GM21423 (cell line): Measurements from ENCODE around the gene ZNF420.
A peak's percentile ranks its signal among the peaks of the same experiment; 100 is the strongest.

Source experiments
- ATAC-seq: cut with Tn5 transposase; IDR thresholded peaks from one replicate; pipeline ENCODE4 v1.9.1; 2021; ENCODE audit warnings: mild to moderate bottlenecking, moderate library complexity; ENCODE audit not compliant: unreplicated experiment

ZNF420 gene

DNA sequence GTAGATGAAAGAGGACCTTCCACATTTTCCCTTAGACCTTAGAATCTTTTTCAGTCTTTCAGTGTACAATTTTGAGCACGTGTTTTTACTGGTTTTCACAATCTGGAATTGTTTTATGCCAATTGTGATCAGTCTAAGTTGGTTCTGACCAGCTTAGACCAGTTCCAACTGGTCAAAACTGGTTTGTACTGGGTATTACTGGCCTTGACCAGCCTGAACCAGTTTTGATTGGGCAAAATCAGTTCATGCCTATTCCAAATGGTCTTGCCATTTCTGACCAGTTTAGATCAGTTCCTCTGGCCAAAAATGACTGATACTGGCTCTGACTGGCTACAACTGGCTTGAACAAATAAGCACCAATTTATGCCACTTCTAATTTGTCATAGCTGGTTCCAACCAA, 57.9 kb downstream of the ZNF420 start:
- ATAC-seq: no peak

DNA sequence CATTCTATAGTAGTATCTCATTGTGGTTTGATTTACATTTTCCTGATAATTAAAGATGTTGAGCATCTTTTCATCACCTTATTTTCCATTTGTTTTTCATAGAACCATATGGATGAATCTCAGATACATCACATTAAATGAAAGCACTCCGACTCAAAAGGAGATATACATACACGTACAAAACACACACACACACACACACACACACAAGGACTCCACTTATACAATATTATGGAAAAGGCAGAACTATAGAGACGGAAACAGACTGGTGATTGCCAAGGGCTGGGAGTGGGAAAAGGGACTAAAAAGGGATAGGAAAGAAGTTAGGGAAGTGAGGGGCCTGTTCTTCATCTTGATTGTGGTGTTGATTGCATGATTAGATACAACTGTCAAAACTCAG, 70.0 kb downstream of the ZNF420 start:
- ATAC-seq: no peak

DNA sequence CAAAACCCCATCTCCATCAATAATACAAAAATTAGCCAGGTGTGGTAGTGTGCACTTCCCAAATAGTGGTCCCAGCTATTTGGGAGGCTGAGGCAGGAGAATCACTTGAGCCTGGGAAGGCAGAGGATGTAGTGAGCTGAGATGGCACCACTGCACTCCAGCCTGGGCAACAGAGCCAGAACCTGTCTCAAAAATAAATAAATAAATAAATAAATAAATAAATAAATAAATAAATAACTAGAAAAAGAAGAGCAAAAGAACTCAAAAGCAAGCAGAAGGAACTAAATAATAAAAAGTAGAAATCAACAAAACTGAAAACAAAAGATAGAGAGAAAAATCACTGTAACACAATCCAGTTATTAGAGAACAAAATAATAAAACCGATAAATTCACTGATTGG, 81.9 kb downstream of the ZNF420 start:
- ATAC-seq: no peak

DNA sequence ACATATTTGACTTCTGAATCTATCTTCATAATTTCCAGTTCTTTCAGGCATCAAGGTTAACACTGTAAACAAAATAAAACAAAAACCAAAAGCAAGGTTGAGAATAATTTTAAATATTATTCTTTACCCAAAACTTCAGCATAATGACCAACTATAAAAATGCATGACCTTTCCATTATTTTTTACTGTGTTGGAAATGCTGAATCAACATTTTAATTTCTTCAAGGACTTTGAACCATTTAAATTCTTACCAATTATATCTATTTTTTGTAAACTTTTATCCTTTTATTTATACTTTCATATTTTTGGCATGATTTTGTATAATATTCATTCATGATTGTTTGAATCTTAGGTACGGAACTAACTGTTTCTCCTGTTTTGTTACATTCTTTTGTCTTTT, 87.4 kb downstream of the ZNF420 start:
- ATAC-seq: no peak

DNA sequence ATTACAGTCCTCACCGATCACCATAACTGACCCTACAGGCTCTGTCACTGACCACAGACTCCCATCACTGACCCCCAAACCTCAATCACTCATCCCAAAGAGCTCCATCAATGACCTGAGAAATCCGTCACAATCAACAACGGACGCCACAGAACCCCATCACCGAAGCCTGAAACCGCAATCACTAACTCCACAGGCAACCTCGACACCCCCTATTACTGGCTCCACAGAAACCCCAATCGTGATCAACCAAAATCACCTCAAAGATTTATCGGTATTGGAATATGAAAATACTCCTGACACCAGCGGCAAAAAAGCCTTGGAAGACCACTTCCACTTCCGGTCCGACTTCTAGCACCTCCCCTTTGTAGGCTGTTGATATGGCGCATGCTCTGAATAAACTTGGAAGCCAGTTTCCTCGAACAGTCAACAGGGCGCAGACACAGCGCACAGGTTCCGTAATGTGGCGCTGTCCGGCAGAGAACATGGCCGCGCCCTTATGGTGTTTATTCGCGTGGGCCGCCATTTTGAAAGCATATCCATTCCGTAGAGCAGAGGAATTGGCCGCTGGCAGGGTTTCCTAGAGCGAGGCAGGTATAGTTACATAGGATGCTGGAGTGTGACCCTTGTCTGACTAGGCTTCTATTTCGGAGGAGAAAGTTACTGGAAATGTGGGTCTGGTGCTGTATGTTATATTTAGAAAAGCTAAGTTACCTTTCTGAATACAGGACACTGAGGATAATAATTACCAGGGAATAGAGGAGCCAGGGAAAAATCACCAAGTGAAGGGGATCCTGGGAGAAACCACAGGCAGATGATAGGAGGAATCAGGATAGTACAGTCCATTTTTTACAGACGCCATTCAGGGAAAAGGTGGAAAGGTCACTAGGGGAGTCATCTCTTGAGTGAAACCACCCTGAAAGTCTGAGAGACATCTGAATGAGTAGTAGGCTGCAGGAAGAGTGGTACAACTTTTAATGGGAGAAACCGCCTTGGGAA, 94.4 kb downstream of the ZNF420 start, which contains the start of gene ZNF585A:
Gene ZNF585A, minus strand, starts transcription at position 328 of the 999 bp plus-strand sequence. CDS start 2,785 bp downstream, outside the sequence.
- peak; percentile 97 for ATAC-seq
